Measurements from ENCODE around the gene TTC1. TPM values are rescaled to one million over a fixed set of nuclear protein-coding genes. Genes with fewer than 3 reads are reported as not detected.

TTC1 gene
- total RNA-seq, 1 donor from 2014 or later: 49.9 TPM

DNA sequence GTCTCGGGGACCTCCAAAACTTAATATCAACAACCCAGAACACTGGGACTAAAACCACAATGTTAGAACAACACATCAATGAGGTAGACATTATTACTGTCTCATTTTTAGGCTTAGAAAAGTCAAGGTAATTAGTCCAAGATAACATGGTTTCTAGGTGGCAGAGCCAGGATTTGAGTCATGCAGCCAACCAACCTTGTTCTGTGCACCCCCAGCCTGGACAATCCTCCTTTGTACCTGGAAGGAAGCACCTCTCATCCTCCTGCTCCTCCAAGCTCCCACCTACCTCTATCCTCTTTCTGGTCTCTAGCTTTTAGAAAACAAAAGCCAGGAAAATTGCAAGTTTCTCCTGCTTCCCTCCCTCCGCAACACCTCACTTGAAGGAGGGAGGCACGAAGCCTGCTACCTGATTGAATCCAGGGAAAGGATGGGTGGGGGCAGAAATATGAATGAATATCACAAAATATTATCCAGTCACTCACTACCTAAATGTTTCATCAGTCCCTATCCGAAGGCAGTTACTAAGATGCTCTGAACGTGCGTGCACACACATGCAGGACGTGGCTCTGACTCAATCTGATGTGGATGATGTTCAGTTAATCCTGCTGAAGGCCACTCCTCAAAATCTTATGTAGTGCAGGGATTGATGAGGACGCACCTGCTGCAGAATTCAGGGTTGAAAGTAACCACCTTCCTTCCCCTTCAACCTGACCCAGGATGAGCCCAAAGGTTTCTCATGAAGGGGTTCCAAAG lies 26.3 kb upstream of the TTC1 start:
- Mint-ChIP-seq H3K27ac (ENCODE audit: unreplicated experiment) (no peak overlapping the region), H3K9me3 (ENCODE audit: unreplicated experiment) (no peaks in the 10 kb centered on the region), H3K4me3 (ENCODE audit: unreplicated experiment) (no peak overlapping the region), H3K4me1 (ENCODE audit: unreplicated experiment) (no peaks in the 10 kb centered on the region), H3K36me3 (ENCODE audit: unreplicated experiment) (no peaks in the 10 kb centered on the region), H3K27me3 (ENCODE audit: unreplicated experiment) (peaks cover 14% of the 10 kb centered on the region)
- TF ChIP-seq, protein P1, sequence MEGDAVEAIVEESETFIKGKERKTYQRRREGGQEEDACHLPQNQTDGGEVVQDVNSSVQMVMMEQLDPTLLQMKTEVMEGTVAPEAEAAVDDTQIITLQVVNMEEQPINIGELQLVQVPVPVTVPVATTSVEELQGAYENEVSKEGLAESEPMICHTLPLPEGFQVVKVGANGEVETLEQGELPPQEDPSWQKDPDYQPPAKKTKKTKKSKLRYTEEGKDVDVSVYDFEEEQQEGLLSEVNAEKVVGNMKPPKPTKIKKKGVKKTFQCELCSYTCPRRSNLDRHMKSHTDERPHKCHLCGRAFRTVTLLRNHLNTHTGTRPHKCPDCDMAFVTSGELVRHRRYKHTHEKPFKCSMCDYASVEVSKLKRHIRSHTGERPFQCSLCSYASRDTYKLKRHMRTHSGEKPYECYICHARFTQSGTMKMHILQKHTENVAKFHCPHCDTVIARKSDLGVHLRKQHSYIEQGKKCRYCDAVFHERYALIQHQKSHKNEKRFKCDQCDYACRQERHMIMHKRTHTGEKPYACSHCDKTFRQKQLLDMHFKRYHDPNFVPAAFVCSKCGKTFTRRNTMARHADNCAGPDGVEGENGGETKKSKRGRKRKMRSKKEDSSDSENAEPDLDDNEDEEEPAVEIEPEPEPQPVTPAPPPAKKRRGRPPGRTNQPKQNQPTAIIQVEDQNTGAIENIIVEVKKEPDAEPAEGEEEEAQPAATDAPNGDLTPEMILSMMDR (IDR thresholded peaks at IDR 0.05): no peak
- no peak for DNase-seq (ENCODE audit: extremely low spot score, unreplicated experiment)

- Mint-ChIP-seq H3K9me3 (ENCODE audit: unreplicated experiment) (no peaks in the 10 kb centered on the region), H3K27me3 (ENCODE audit: unreplicated experiment) (peaks cover 48% of the 10 kb centered on the region), H3K36me3 (ENCODE audit: unreplicated experiment) (no peaks in the 10 kb centered on the region), H3K4me3 (ENCODE audit: unreplicated experiment) (peak overlapping the region; percentile 61), H3K27ac (ENCODE audit: unreplicated experiment) (no peak overlapping the region), H3K4me1 (ENCODE audit: unreplicated experiment) (no peaks in the 10 kb centered on the region)
- DNase-seq (ENCODE audit: extremely low spot score, unreplicated experiment): peak; percentile 86
- TF ChIP-seq, protein P1 (IDR thresholded peaks at IDR 0.05): peak; percentile 89
These were observed 21.8 kb upstream of the TTC1 start for GRCh38 chr5:159987031-159987674.

- H3K36me3 Mint-ChIP-seq (ENCODE audit: unreplicated experiment): no peaks in the 10 kb centered on the region
- H3K27me3 Mint-ChIP-seq (ENCODE audit: unreplicated experiment): peaks cover 48% of the 10 kb centered on the region
- H3K4me3 Mint-ChIP-seq (ENCODE audit: unreplicated experiment): no peak overlapping the region
- TF ChIP-seq, protein P1 (IDR thresholded peaks at IDR 0.05): peak; percentile 45
- H3K27ac Mint-ChIP-seq (ENCODE audit: unreplicated experiment): no peak overlapping the region
- no peak for DNase-seq (ENCODE audit: extremely low spot score, unreplicated experiment)
- no peaks in the 10 kb centered on the region for H3K4me1 Mint-ChIP-seq (ENCODE audit: unreplicated experiment)
- peaks cover 7% of the 10 kb centered on the region for H3K9me3 Mint-ChIP-seq (ENCODE audit: unreplicated experiment)
These were observed 18.4 kb upstream of the TTC1 start for GRCh38 chr5:159990506-159990905.

GRCh38 chr5:159992566-159992965 lies 16.4 kb upstream of the TTC1 start:
- H3K27me3 Mint-ChIP-seq (ENCODE audit: unreplicated experiment): peaks cover 50% of the 10 kb centered on the region
- DNase-seq (ENCODE audit: extremely low spot score, unreplicated experiment): no peak
- H3K27ac Mint-ChIP-seq (ENCODE audit: unreplicated experiment): no peak overlapping the region
- H3K4me1 Mint-ChIP-seq (ENCODE audit: unreplicated experiment): no peaks in the 10 kb centered on the region
- H3K36me3 Mint-ChIP-seq (ENCODE audit: unreplicated experiment): no peaks in the 10 kb centered on the region
- H3K9me3 Mint-ChIP-seq (ENCODE audit: unreplicated experiment): peaks cover 7% of the 10 kb centered on the region
- H3K4me3 Mint-ChIP-seq (ENCODE audit: unreplicated experiment): no peak overlapping the region
- TF ChIP-seq, protein P1 (IDR thresholded peaks at IDR 0.05): no peak

GRCh38 chr5:159993194-159993593 lies 15.7 kb upstream of the TTC1 start:
- TF ChIP-seq, protein P1 (IDR thresholded peaks at IDR 0.05): no peak
- Mint-ChIP-seq H3K36me3 (ENCODE audit: unreplicated experiment) (no peaks in the 10 kb centered on the region), H3K4me3 (ENCODE audit: unreplicated experiment) (no peak overlapping the region), H3K9me3 (ENCODE audit: unreplicated experiment) (peaks cover 7% of the 10 kb centered on the region), H3K27ac (ENCODE audit: unreplicated experiment) (no peak overlapping the region), H3K27me3 (ENCODE audit: unreplicated experiment) (peaks cover 49% of the 10 kb centered on the region), H3K4me1 (ENCODE audit: unreplicated experiment) (no peaks in the 10 kb centered on the region)
- no peak for DNase-seq (ENCODE audit: extremely low spot score, unreplicated experiment)

Data from osteocyte (in vitro differentiated cells).